Limb (tissue), 2 donors: ENCODE measurements around the gene SIX4.

Experiments used
- DNase-seq, 2 donors: peaks; one replicate each; pipeline ENCODE4 v3.0.0-alpha.2; 2016; ENCODE audit errors: extremely low spot score in 2 of 2

The SIX4 gene

GRCh38 chr14:60662982-60663381 is 61.2 kb downstream of the SIX4 start:
- DNase-seq, result no peak

- no peak for DNase-seq
Measured at GRCh38 chr14:60661721-60662120, 62.4 kb downstream of the SIX4 start.
